Measurements from ENCODE around the gene PSMG1.

The PSMG1 gene

DNA sequence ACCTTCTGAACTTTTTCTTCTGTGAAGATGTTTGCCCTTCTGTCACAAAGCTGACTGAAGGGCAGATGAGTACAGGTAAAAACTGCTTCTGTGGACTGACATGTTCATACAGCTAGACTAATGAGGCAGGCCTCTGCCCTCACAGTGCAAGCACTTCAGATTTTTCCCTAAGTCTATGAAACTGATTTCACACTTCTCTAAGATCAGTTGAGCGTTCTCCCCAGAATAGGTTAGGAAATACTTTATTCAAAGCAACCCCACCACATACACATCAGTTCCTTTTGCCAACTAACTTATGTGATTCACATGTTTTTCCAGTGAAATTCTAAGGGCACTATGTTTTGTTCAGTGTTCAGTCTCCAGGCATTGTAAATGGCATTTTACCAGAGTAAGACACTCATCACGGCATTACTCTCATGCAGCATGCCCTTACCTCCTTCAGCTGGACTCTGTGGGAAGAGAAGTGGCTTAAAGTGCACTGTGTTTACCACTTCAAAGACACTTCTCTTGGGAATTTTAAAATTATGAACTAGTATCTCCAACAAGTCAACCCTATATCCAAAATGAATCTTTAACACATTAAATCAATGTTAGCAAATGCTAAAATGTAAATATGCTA is 5.4 kb upstream of the PSMG1 start:
- 0 out of 2 replicates have a peak, but pooled peaks cover 5% of the 10 kb centered on the region for H3K36me3 ChIP-seq (replicated peaks; ENCODE audit: insufficient read depth, low read length)
- H3K27ac ChIP-seq (ENCODE audit: low read length) = no peak overlapping the region
- no peaks in the 10 kb centered on the region for H3K9me3 ChIP-seq (replicated peaks; ENCODE audit: insufficient read depth, low read length)
- no peak overlapping the region for H3K9ac ChIP-seq (ENCODE audit: low read length)
- H3K4me1 ChIP-seq (ENCODE audit: low read length) = peaks cover 20% of the 10 kb centered on the region
- H3K27me3 ChIP-seq (replicated peaks; ENCODE audit: insufficient read depth, low read length) = no peaks in the 10 kb centered on the region
- no peak overlapping the region for H2AFZ ChIP-seq (ENCODE audit: low read length)
- H3K4me2 ChIP-seq (ENCODE audit: low read depth, low read length) = no peak overlapping the region
- H3K9me2 ChIP-seq (replicated peaks; ENCODE audit: insufficient read depth, low read length) = no peaks in the 10 kb centered on the region
- peaks cover 33% of the 10 kb centered on the region for H3F3A ChIP-seq (ENCODE audit: insufficient read depth, low read length)
- H3K79me2 ChIP-seq (ENCODE audit: low read length) = no peaks in the 10 kb centered on the region
- TF ChIP-seq EZH2 (optimal IDR thresholded peaks at IDR 0.05; ENCODE audit: low read depth, low read length) = no peak
- no peak for TF ChIP-seq EZH2phosphoT487 (IDR thresholded peaks at IDR 0.05; ENCODE audit: low read length)
- TF ChIP-seq, protein P1, sequence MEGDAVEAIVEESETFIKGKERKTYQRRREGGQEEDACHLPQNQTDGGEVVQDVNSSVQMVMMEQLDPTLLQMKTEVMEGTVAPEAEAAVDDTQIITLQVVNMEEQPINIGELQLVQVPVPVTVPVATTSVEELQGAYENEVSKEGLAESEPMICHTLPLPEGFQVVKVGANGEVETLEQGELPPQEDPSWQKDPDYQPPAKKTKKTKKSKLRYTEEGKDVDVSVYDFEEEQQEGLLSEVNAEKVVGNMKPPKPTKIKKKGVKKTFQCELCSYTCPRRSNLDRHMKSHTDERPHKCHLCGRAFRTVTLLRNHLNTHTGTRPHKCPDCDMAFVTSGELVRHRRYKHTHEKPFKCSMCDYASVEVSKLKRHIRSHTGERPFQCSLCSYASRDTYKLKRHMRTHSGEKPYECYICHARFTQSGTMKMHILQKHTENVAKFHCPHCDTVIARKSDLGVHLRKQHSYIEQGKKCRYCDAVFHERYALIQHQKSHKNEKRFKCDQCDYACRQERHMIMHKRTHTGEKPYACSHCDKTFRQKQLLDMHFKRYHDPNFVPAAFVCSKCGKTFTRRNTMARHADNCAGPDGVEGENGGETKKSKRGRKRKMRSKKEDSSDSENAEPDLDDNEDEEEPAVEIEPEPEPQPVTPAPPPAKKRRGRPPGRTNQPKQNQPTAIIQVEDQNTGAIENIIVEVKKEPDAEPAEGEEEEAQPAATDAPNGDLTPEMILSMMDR (IDR thresholded peaks at IDR 0.05; ENCODE audit: low read length) = no peak
- H4K20me1 ChIP-seq (ENCODE audit: insufficient read depth, low read length) = no peaks in the 10 kb centered on the region
- H3K4me3 ChIP-seq (ENCODE audit: low read length) = no peak overlapping the region
- DNase-seq = no peak

DNA sequence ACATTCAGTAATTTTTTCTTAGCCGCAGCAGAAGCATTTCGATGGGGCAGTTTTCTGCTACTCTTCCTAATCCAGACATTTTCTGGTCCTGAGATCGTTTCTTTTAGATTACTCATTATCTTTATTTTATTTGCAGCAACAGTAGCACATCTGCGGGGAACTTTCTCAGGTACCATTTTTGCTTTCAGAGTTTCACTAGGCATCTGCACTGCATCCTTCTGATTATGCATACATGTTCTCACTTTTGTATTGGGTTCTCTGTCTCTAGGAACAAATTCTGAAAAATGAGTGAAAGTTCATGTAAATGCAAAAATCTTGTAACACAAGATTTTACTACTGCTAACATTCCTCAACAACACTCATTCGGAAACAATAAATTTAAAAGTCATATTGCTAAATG is 3.9 kb upstream of the PSMG1 start:
- peaks cover 10% of the 10 kb centered on the region for H3K79me2 ChIP-seq (ENCODE audit: low read length)
- H4K20me1 ChIP-seq (ENCODE audit: insufficient read depth, low read length) = no peaks in the 10 kb centered on the region
- H3K9me3 ChIP-seq (replicated peaks; ENCODE audit: insufficient read depth, low read length) = no peaks in the 10 kb centered on the region
- no peaks in the 10 kb centered on the region for H3K36me3 ChIP-seq (replicated peaks; ENCODE audit: insufficient read depth, low read length)
- H3K27ac ChIP-seq (ENCODE audit: low read length) = no peak overlapping the region
- H3K27me3 ChIP-seq (replicated peaks; ENCODE audit: insufficient read depth, low read length) = no peaks in the 10 kb centered on the region
- no peak overlapping the region for H3K4me2 ChIP-seq (ENCODE audit: low read depth, low read length)
- H3F3A ChIP-seq (ENCODE audit: insufficient read depth, low read length) = peaks cover 36% of the 10 kb centered on the region
- H2AFZ ChIP-seq (ENCODE audit: low read length) = no peak overlapping the region
- TF ChIP-seq, protein P1 (IDR thresholded peaks at IDR 0.05; ENCODE audit: low read length) = no peak
- TF ChIP-seq EZH2phosphoT487 (IDR thresholded peaks at IDR 0.05; ENCODE audit: low read length) = no peak
- no peak for TF ChIP-seq EZH2 (optimal IDR thresholded peaks at IDR 0.05; ENCODE audit: low read depth, low read length)
- DNase-seq = peak; percentile 25
- no peak overlapping the region for H3K4me3 ChIP-seq (ENCODE audit: low read length)
- peaks cover 23% of the 10 kb centered on the region for H3K4me1 ChIP-seq (ENCODE audit: low read length)
- H3K9ac ChIP-seq (ENCODE audit: low read length) = no peak overlapping the region
- H3K9me2 ChIP-seq (replicated peaks; ENCODE audit: insufficient read depth, low read length) = no peaks in the 10 kb centered on the region

DNA sequence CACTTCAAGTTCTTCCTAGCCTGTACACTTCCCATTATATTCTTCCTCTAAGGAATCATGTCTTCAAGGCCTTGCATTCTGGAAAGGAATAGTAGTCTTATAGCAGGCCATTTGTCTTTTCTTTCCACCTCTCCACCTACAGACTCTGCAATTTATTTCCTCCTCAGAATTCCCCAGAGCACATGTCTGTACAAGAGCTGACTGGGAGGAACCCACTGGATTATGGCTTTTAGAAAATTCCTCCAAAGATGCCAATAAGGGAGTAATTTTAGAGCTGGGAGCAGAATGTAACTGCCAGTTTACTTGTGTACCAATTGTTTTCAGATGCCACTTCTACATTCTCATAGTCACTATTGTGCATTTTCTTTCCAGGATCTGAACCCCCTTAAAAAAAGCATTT is 3.4 kb upstream of the PSMG1 start:
- Histone ChIP-seq H3F3A (ENCODE audit: insufficient read depth, low read length) (peaks cover 36% of the 10 kb centered on the region), H3K9ac (ENCODE audit: low read length) (no peak overlapping the region), H3K36me3 (replicated peaks; ENCODE audit: insufficient read depth, low read length) (no peaks in the 10 kb centered on the region), H3K4me3 (ENCODE audit: low read length) (no peak overlapping the region), H3K27me3 (replicated peaks; ENCODE audit: insufficient read depth, low read length) (no peaks in the 10 kb centered on the region), H3K9me2 (replicated peaks; ENCODE audit: insufficient read depth, low read length) (no peaks in the 10 kb centered on the region), H3K79me2 (ENCODE audit: low read length) (peaks cover 15% of the 10 kb centered on the region), H4K20me1 (ENCODE audit: insufficient read depth, low read length) (no peaks in the 10 kb centered on the region), H2AFZ (ENCODE audit: low read length) (no peak overlapping the region), H3K4me1 (ENCODE audit: low read length) (peaks cover 28% of the 10 kb centered on the region), H3K27ac (ENCODE audit: low read length) (no peak overlapping the region), H3K4me2 (ENCODE audit: low read depth, low read length) (no peak overlapping the region), H3K9me3 (replicated peaks; ENCODE audit: insufficient read depth, low read length) (no peaks in the 10 kb centered on the region)
- DNase-seq = no peak
- TF ChIP-seq, protein P1 (IDR thresholded peaks at IDR 0.05; ENCODE audit: low read length) = no peak
- no peak for TF ChIP-seq EZH2 (optimal IDR thresholded peaks at IDR 0.05; ENCODE audit: low read depth, low read length)
- no peak for TF ChIP-seq EZH2phosphoT487 (IDR thresholded peaks at IDR 0.05; ENCODE audit: low read length)
